NCI-H2227 (cell line): ENCODE data around the gene KLB.

Experiments used
- DNase-seq: peaks from one replicate; lab custom pipeline; 2025; ENCODE audit not compliant: unreplicated experiment; lab: John Stamatoyannopoulos, UW

KLB gene

DNA sequence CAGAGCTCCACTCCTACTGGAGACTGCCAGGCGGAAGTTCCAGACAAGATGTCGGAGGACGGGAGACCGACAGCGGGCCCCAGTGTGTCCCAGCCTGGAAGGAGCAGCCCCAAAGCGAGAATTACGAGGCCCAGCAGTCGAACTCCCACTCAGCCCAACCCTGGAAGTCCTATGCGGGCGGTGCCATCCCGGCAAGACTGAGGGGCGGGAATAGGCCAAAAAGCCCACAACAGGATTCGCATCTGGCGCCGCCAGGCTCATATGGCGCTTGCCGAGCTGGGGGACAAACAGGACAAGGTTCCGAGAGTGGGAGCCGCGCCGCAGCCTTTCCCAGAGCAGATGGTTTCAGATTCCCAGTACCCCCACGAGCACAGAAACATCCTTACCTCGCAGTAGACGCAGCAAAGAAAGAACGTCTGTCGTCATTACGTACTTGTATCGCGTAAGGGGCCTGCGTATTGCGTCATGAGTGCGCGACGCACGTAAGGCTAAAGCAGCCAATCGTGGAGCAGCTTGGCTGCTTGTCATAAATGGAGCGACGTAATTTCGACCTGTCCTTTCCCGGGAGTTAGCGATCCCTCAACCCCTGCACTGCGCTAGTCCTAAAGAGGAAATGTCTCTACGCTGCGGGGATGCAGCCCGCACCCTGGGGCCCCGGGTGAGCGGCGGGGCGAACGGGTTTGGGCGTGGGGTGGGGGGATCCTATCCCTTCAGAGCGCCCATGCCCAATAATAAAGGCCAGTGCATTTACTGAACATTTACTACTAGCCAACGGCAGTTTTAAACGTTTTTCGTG, 52.0 kb downstream of the KLB start, which contains the start of the genes LIAS and RPL9:
LIAS (plus strand) TSS at position 552 of the 796 bp plus-strand sequence; CDS start at position 614, 62 bp downstream.
RPL9 (minus strand) TSS at position 418 of the 796 bp plus-strand sequence. CDS start 483 bp downstream, outside the sequence.
- peak; percentile 97 for DNase-seq

GRCh38 chr4:39464886-39465501, 58.3 kb downstream of the KLB start:
- peak; percentile 70 for DNase-seq

- no peak for DNase-seq
Observed at GRCh38 chr4:39466747-39467146, 60.0 kb downstream of the KLB start.

GRCh38 chr4:39467464-39467863, 60.7 kb downstream of the KLB start:
- no peak for DNase-seq

DNA sequence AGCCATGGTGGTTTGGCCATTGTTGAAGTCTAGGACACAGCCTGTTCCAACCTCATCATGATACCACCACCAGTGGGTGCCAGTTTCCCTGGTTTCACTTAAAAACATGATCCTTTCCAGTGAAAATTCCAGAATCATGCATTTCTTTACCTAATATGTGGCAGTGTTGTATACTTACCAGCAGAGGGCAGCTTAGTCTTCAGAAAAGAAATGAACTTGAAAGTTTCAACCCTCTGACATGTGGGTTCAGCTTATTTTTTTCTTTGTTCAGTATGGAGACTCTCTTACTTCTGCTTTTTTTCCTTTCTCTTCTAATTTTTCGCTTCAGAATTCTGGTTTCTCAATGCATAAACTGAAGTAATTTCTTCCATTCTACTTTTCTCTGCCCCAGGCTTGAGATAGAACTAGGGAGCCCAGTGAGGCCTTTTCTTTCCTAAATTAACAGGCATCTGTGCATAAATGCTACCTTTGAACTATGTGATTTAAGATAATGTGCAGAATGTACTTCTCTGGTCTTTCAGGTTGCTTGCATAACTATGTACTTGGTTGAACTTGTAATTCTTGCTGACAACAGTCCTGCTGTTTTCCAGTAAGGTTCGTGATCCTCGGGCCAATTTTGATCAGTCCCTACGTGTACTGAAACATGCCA, 62.8 kb downstream of the KLB start:
- DNase-seq: peak; percentile 73

DNA sequence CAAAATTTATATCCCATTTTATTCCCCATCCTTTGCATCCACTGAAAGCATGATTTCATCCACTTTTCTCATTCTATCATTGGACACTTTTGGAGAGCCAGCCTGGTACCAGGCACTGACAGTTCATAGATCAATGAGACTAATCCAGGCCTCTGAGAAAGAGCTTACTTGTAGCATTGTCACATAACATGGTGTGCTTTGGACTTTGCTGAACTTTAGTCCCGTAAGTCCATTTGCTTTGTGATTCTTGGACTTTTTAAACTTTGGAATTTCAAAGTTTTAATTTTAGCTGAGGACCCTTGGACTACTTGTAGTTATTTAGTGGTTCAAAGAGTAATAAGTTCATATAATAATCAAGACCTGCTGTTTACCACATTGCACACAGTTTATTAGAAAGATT, 63.7 kb downstream of the KLB start:
- no peak for DNase-seq

- DNase-seq: no peak
Observed at GRCh38 chr4:39472396-39472795, 65.7 kb downstream of the KLB start.

- no peak for DNase-seq
Observed at GRCh38 chr4:39476187-39476895, 69.6 kb downstream of the KLB start.

GRCh38 chr4:39480251-39480650, 73.5 kb downstream of the KLB start:
- no peak for DNase-seq

DNA sequence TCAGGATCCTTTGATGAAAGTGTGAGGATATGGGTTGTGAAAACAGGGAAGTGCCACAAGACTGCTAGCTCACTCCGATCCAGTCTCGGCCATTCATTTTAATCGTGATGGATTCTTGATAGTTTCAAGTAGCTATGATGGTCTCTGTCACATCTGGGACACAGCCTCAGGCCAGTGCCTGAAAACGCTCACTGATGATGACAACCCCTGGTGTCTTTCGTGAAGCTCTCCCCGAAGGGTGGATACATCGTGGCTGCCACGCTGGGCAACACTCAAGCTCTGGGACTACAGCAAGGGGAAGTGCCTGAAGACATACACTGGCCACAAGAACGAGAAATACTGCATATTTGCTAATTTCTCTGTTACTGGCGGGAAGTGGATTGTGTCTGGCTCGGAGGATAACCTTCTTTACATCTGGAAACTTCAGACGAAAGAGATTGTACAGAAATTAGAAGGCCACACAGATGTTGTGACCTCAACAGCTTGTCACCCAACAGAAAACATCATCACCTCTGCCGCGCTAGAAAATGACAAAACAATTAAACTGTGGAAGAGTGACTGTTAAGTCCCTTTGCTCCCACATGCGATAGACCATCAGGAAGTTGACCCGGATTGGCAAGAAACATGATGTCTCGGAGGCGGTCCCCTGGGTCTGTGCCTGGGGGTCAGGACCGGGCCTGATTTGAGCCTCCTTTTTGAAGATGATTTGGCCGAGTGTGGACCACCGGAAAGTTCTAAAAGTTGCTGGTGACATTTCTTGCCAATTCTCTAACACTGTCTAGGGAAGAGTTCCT, 74.4 kb downstream of the KLB start:
- DNase-seq: no peak

- DNase-seq: no peak
Observed at GRCh38 chr4:39484582-39485272, 78.0 kb downstream of the KLB start.

GRCh38 chr4:39486221-39486804, 79.6 kb downstream of the KLB start:
- DNase-seq: no peak

- DNase-seq: no peak
Observed at GRCh38 chr4:39490322-39490721, 83.6 kb downstream of the KLB start.

GRCh38 chr4:39494354-39494753, 87.6 kb downstream of the KLB start:
- DNase-seq: no peak

DNA sequence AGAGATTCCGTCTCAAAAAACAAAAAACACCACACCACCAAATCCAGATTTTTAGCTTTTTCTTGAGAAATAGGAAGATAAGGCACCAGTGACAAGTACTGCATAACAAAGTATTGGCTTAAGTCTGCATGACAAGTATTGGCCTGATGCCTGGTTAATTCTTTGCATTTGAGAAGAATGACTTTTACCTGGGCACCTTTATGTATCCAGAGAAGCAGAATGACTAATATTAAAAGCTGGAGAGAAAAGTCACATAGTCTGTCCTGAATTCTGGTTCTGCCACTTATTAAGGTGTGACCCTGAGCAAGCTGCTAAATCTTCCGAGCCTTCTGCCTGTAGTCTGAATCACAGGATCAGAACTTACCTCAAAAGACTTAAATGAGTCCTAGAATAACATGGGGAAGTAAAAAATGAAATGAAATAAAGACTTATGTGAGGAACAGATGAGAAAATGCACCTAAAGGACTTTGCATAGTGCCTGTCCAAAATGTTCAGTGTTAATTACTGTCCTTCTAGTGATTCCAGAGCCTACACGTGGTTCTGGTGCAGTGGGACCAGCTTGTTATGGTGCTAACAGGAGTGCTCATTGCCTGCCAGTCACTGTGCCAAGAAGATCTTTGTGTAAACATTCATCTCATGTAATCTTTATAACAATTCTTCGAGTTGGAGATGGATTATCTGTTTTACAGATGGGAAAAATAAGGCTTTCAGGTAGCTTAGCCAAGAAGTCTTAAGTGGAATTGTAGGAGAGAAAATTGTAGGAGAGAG, 88.9 kb downstream of the KLB start:
- DNase-seq: no peak

GRCh38 chr4:39497909-39498726, 91.4 kb downstream of the KLB start:
- no peak for DNase-seq

GRCh38 chr4:39498727-39499020, 91.9 kb downstream of the KLB start:
- no peak for DNase-seq
